ENCODE measurements around the gene TIMM10.
A peak's percentile ranks its signal among the peaks of the same experiment; 100 is the strongest.
"Not testable (repeated sequence)": the region's sequence is repeated elsewhere in the genome, so short reads cannot be mapped to it uniquely, and the experiment has no call there.

TIMM10 gene

GRCh38 chr11:57544566-57544965 is 14.0 kb upstream of the TIMM10 start:
- no peak for DNase-seq

- no peak for DNase-seq
Observed at GRCh38 chr11:57543593-57543992, 13.0 kb upstream of the TIMM10 start.

- no peak for DNase-seq
Observed at GRCh38 chr11:57542582-57542981, 12.0 kb upstream of the TIMM10 start.

- no peak for DNase-seq
Observed at GRCh38 chr11:57541169-57541568, 10.6 kb upstream of the TIMM10 start.

- DNase-seq, result no peak
Observed at GRCh38 chr11:57539342-57539741, 8.8 kb upstream of the TIMM10 start.

GRCh38 chr11:57536947-57537619 is 6.5 kb upstream of the TIMM10 start, which contains the start of gene SMTNL1:
Gene SMTNL1, plus strand, starts transcription at chr11:57537595. Its CDS starts 5,048 bp downstream, at chr11:57542643.
- no peak for DNase-seq

GRCh38 chr11:57534449-57534848 is 3.9 kb upstream of the TIMM10 start:
- not testable (repeated sequence) for DNase-seq

- DNase-seq, result no peak
Observed at GRCh38 chr11:57530215-57530595, 349 bp downstream of the TIMM10 start.

- no peak for DNase-seq
Observed at GRCh38 chr11:57529012-57529411, 1.5 kb downstream of the TIMM10 start.

- peak; percentile 48 for DNase-seq
Observed at GRCh38 chr11:57527056-57527631, 3.4 kb downstream of the TIMM10 start.

- DNase-seq, result no peak
Observed at GRCh38 chr11:57523419-57523818, 7.1 kb downstream of the TIMM10 start.

- DNase-seq, result no peak
Observed at GRCh38 chr11:57521116-57521515, 9.4 kb downstream of the TIMM10 start.

GRCh38 chr11:57516061-57516443 is 14.5 kb downstream of the TIMM10 start:
- DNase-seq, result no peak

- peak; percentile 78 for DNase-seq
Observed at GRCh38 chr11:57515332-57516060, 15.1 kb downstream of the TIMM10 start, which contains the start of gene SLC43A1. Gene SLC43A1, minus strand, starts transcription at chr11:57515702. Its CDS starts 1,591 bp downstream, at chr11:57514111.

GRCh38 chr11:57514538-57515331 is 15.8 kb downstream of the TIMM10 start:
- peak; percentile 72 for DNase-seq

GRCh38 chr11:57513911-57514537 is 16.5 kb downstream of the TIMM10 start:
- DNase-seq, result peak; percentile 69

- no peak for DNase-seq
Observed at GRCh38 chr11:57513452-57513795, 17.1 kb downstream of the TIMM10 start.

GRCh38 chr11:57512646-57513451 is 17.7 kb downstream of the TIMM10 start:
- DNase-seq, result no peak

GRCh38 chr11:57511741-57512430 is 18.7 kb downstream of the TIMM10 start:
- no peak for DNase-seq

- DNase-seq, result no peak
Observed at GRCh38 chr11:57508341-57509170, 22.0 kb downstream of the TIMM10 start.

Measured in right kidney (tissue), 1 donor.